GF-D8 (cell line): ENCODE data around the gene CACNA1H.

Experiments used
- DNase-seq: peaks from one replicate; lab custom pipeline; 2025; lab: John Stamatoyannopoulos, UW

CACNA1H gene

GRCh38 chr16:1122398-1122765, 30.5 kb upstream of the CACNA1H start:
- no peak for DNase-seq

DNA sequence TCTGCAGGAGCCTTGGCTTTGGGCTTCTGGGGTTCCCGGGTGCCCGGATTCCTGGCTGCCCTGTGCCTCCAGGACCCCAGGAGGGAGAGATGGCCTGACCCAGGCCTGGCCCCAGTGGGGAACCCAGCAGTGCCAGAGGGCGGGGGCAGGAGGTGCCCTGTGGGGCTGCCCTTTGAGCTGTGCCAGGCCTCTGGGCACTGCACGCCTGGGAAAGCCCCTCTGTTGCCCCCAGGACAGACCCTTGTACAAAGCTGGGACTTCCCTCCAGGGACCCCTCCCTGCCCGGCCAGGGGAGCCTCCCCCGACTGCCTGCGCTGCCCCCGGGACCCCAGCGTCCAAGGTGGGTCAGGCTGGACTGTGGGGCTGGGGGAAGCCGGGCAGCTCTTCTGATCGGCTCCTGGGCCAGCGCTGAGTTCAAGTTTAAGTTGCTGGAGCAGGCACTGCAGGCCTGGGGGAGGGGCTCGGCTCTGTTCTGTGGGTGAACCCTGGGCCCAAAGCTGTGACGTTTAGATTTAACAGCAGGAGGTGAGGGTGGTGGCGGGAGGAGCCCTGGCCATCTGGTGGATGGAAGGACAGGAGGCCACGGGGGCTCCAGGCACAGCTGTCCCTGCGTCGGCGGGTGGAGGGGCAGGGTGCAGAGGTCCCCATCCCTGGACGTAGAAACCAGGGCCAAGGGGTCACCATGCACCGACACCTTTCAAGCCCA, 29.2 kb upstream of the CACNA1H start:
- DNase-seq, result no peak

GRCh38 chr16:1124291-1124690, 28.6 kb upstream of the CACNA1H start:
- DNase-seq, result no peak

GRCh38 chr16:1124795-1125194, 28.1 kb upstream of the CACNA1H start:
- no peak for DNase-seq

GRCh38 chr16:1125471-1125870, 27.4 kb upstream of the CACNA1H start:
- no peak for DNase-seq

DNA sequence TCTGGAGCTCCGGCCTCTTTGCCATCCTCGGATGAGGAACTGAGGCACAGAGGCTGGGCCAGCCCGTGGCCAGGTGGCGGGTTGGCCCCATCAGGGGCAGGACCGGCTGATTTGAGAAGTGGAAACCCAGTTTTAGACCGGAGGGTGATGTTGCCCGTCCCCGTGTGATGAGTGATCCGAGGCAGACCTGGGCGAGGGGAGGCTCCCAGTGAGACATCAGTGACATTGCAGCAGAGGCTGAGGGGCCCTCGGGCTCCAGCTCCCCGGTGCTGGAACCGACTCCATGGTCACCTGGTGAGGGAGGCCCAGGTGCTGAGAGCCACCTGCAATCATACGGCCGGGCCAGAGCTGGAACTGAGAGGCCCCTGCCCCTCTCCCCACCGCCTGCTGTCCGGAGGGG, 26.9 kb upstream of the CACNA1H start:
- no peak for DNase-seq

DNA sequence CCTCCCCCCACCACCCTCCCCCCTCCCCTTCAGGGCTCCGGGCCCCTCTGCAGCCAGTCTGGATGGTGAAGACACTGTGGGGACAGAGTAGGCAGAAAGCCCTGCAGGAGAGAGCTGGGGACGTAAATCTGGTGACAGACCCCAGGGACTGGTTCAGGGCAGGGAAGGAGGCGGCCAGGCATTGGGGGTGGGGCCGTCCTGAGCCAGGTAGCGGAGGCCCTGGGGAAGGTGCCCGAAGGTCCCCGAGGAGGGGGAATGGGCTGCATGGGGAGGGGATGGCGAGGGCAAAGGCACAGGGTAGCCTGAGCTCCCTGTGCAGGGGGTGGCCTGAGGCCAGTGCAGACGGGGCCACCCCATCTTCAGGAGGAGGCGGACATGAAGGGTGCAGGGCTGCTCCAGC, 26.3 kb upstream of the CACNA1H start:
- no peak for DNase-seq

- DNase-seq, result no peak
Measured at GRCh38 chr16:1127101-1127500, 25.8 kb upstream of the CACNA1H start.

GRCh38 chr16:1127971-1128715, 24.8 kb upstream of the CACNA1H start:
- no peak for DNase-seq

DNA sequence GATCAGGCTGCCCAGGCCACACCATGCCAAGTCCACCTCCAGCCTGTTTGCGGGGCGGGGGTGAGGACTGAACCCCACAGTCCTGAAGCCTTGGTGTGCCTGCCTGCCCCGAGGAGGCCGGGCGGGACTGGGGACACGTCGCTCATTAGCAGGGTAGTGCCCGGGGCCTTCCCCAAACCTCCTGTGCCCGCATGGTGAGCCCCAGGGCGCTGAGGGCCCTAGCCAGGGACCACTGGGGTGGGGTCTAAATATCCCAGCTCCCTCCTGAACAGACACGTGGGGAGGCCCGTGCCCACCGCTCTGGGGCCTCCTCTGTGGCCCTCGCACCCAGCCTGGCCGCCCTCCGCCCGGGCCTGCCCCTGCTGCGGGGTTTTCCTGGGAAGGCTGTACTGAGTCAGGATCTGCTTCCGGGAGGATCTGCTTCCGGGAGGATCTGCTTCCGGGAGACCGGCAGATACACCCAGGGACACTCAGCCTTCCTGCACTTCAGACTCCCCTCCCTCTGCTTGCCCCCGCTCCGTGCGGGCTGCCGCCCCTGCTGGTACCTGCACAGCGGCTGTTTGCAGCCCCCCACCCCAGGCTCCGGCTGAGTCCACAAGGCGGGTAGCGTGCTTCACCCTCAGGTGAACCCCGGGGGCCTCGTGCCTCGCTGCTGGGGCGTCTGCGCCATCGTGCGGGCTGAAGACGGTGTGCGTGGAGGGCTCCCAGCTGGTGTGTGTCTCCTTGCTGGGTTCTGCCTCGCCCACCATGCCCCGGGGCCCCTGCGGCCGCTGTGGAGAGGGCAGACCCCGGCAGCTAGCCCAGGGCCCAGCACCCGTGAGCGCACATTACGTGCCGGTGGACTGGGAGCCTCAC, 23.6 kb upstream of the CACNA1H start:
- no peak for DNase-seq

- no peak for DNase-seq
Measured at GRCh38 chr16:1130382-1130781, 22.5 kb upstream of the CACNA1H start.

GRCh38 chr16:1131378-1131994, 21.4 kb upstream of the CACNA1H start:
- DNase-seq, result no peak

DNA sequence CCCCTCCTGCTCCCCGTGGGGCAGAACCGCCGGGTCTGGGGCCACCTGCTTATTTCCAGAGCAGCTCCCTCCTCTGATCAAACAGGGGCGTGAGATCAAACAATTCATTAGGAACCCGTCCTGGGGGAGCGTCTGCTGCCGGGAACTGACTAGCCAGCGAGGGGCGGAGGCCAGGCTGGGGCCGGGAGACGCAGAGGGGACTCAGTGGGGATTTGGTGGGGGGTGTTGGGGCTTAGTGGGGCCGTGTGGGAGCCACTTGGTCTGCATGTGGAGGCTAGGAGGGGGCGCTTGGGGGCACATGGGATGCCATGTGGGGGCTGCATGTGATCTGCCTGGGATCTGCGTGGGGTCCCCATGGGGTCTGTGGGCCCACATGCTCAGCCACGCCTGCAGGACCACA, 20.5 kb upstream of the CACNA1H start:
- DNase-seq, result no peak

DNA sequence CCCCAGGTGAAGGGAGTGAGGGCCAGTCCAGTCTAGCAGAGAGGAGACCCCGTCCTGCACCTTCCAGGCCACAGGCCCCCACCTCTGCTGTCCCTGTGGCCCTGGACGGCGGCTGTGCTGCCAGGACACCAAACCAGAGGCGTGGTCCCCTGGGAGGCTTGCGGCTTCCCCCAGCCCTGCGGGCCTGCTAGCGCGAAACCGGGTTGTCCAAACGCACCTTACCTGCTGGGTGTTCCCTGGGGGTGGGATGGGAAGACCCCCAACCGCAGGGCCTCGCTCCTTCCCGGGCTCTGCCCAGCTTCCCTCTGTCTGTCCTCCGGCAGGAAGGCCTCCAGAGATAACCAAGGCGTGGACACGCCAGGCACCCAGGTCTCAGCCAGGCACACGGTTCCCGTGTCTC, 19.6 kb upstream of the CACNA1H start:
- DNase-seq, result no peak

- DNase-seq, result no peak
Measured at GRCh38 chr16:1133810-1134520, 18.9 kb upstream of the CACNA1H start.

DNA sequence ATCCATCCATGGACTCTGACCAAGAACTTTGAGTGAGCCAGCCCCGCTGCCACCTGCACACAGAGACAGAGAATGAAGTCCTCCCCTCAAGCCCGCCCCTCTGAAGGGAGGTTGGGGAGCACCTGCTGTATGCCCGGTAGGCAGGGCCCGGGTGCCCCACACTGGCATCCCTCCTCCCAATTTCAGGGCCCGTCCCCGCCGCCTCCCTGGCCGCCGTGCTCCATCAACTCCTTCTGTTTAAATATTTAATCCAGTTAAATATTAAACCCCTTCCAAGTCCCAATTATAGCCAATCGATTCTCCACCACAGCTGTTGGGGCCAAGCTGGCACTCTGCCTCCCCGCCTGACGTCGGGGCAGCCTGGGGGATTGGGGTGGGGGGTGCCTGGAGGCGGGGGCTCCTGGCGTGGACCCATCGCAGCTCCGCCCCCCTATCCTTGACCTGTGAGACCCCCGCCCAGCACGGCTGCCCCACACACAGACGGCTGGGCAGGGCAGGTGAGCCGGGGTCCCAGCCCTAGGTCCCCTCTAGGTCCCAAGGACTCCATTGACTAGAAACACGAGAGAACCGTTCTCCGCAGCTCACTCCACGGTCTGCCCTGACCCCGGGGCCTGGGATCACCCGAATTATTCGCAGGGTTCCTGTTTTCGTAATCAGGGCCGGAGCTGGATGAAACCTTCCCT, 18.0 kb upstream of the CACNA1H start:
- DNase-seq, result no peak

- no peak for DNase-seq
Measured at GRCh38 chr16:1135459-1135825, 17.5 kb upstream of the CACNA1H start.

DNA sequence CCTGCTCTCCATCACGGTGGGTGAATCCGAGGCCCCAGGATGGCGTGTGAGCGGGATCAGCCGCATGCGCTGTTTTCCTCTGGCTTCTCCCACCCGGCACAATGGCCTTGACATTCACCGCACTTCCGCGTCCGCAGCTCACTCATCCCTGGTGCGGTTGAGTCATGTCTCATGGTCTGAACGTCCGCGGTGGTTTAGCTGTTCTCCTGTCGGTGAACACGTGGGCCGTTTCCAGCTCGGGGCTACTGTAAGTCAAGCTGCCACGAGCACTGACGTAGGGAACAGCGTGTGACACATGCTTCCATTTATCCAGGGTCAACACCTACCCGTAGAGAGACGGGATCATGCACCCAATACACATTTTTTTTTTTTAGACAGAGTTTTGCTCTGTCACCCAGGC, 15.3 kb upstream of the CACNA1H start:
- DNase-seq, result no peak

GRCh38 chr16:1140582-1141162, 12.2 kb upstream of the CACNA1H start:
- no peak for DNase-seq

- no peak for DNase-seq
Measured at GRCh38 chr16:1141191-1141590, 11.7 kb upstream of the CACNA1H start.

- no peak for DNase-seq
Measured at GRCh38 chr16:1141716-1142115, 11.2 kb upstream of the CACNA1H start.
